B cell (primary cell): Measurements from ENCODE around the gene SWAP70. TPM values are rescaled to one million over a fixed set of nuclear protein-coding genes. Genes with fewer than 3 reads are reported as not detected.
"Not testable (repeated sequence)": the region's sequence is repeated elsewhere in the genome, so short reads cannot be mapped to it uniquely, and the experiment has no call there.

Experiments used
- ATAC-seq: fragments of 200-7000 bp; cut with Tn5 transposase; one replicate; pipeline ENCODE4 v1.10.0; 2021; ENCODE audit warnings: low read depth, mild to moderate bottlenecking, moderate number of reproducible peaks, moderate library complexity
- CTCF ChIA-PET: fragments of 350-600 bp; sonication (Branson Sonifier 250); formaldehyde crosslinking; loops from one replicate; lab custom pipeline; 2021; ENCODE audit warnings: antibody characterized with exemption, inconsistent platforms; lab: Charles Lee
- POLR2A ChIA-PET: fragments of 350-600 bp; sonication (Branson Sonifier 250); formaldehyde crosslinking; loops from one replicate; lab custom pipeline; 2021; ENCODE audit warnings: antibody characterized with exemption; lab: Charles Lee
- DNase-seq: peaks from one replicate; pipeline ENCODE4 v3.0.0; 2013
- H2AFZ ChIP-seq: 2 replicates; pipeline ENCODE4 v1.6.1; 2012; ENCODE audit warnings: mild to moderate bottlenecking, low read depth, low read length; ENCODE audit not compliant: insufficient read depth, poor library complexity, severe bottlenecking
- H3K27ac ChIP-seq, 2 donors: 1 replicate in 1 of 2; 2 replicates in 1 of 2; pipeline ENCODE4 v1.5.1; 2012 to 2013; ENCODE audit warnings: low read length in 2 of 2, mild to moderate bottlenecking in 2 of 2, moderate library complexity in 1 of 2
- H3K27me3 ChIP-seq, 4 experiments: fragments of 200-600 bp in 1 of 4; sonication (generic) in 1 of 4; replicated peaks in 1 of 4; 1 replicate in 2 of 4; 2 replicates in 2 of 4; pipeline versions ENCODE4 v1.6.1 to v1.7.0; 2013 to 2016; ENCODE audit warnings: low read length in 3 of 4, mild to moderate bottlenecking in 2 of 4, mixed read lengths in 1 of 4, moderate library complexity in 1 of 4; ENCODE audit not compliant: insufficient read depth in 4 of 4, control insufficient read depth in 3 of 4; ENCODE audit errors: control extremely low read depth in 1 of 4
- H3K36me3 ChIP-seq, 2 experiments: replicated peaks in 1 of 2; 1 replicate in 1 of 2; 2 replicates in 1 of 2; pipeline versions ENCODE4 v1.6.1 to v1.7.1; 2013; ENCODE audit warnings: low read length in 1 of 2; ENCODE audit not compliant: insufficient read depth in 2 of 2, control insufficient read depth in 1 of 2; ENCODE audit errors: control extremely low read depth in 1 of 2, extremely low read depth in 1 of 2
- H3K4me1 ChIP-seq, 2 donors: fragments of 200-600 bp in 1 of 2; sonication (generic) in 1 of 2; 1 replicate in 1 of 2; 2 replicates in 1 of 2; pipeline versions ENCODE4 v1.5.1 to v1.6.1; 2013 to 2017; ENCODE audit warnings: low read length in 2 of 2; ENCODE audit not compliant: control insufficient read depth in 2 of 2, insufficient read depth in 2 of 2
- H3K4me2 ChIP-seq: replicated peaks from 2 replicates; pipeline ENCODE3; 2012; ENCODE audit warnings: mild to moderate bottlenecking, low read depth, low read length; ENCODE audit not compliant: poor library complexity, severe bottlenecking
- H3K4me3 ChIP-seq, 5 experiments: fragments of 200-600 bp in 1 of 5; sonication (generic) in 1 of 5; 1 replicate in 3 of 5; 2 replicates in 2 of 5; pipeline versions ENCODE4 v1.5.1 to v1.7.0; 2011 to 2016; ENCODE audit warnings: low read length in 4 of 5, mild to moderate bottlenecking in 4 of 5, low read depth in 2 of 5, control low read depth in 1 of 5, moderate library complexity in 1 of 5; ENCODE audit not compliant: insufficient read depth in 1 of 5; ENCODE audit errors: control extremely low read depth in 1 of 5, extremely low read depth in 1 of 5
- H3K79me2 ChIP-seq: fragments of 200-600 bp; sonication (generic); one replicate; pipeline ENCODE4 v1.6.0; 2016; ENCODE audit warnings: low read length; ENCODE audit not compliant: control insufficient read depth, insufficient read depth
- H3K9ac ChIP-seq: fragments of 200-600 bp; sonication (generic); 2 replicates; pipeline ENCODE4 v1.6.1; 2017; ENCODE audit warnings: mild to moderate bottlenecking, low read length, moderate library complexity
- H3K9me3 ChIP-seq, 3 donors: one replicate each; pipeline versions ENCODE4 v1.6.1 to v1.7.1; 2013; ENCODE audit warnings: low read length in 2 of 3; ENCODE audit not compliant: control insufficient read depth in 2 of 3, insufficient read depth in 1 of 3; ENCODE audit errors: control extremely low read depth in 1 of 3
- H4K20me1 ChIP-seq: 2 replicates; pipeline ENCODE4 v1.6.0; 2012; ENCODE audit warnings: mild to moderate bottlenecking, low read length; ENCODE audit not compliant: insufficient read depth, control insufficient read depth, poor library complexity, severe bottlenecking
- H3K27ac Mint-ChIP-seq: one replicate; pipeline ENCODE4 v1.8.0; 2021; ENCODE audit warnings: mixed read lengths
- H3K27me3 Mint-ChIP-seq: one replicate; pipeline ENCODE4 v1.8.0; 2021; ENCODE audit warnings: mixed read lengths
- H3K4me1 Mint-ChIP-seq: one replicate; pipeline ENCODE4 v1.8.0; 2021; ENCODE audit warnings: mixed read lengths
- H3K4me3 Mint-ChIP-seq: one replicate; pipeline ENCODE4 v1.8.0; 2021; ENCODE audit warnings: mixed read lengths
- H3K9me3 Mint-ChIP-seq: one replicate; pipeline ENCODE4 v1.8.0; 2022; ENCODE audit warnings: mixed read lengths; ENCODE audit not compliant: insufficient read depth
- WGBS: methylation state at CpG from one replicate; pipeline ENCODE4 v1.1.5; 2013; ENCODE audit warnings: missing lambda C conversion rate; ENCODE audit not compliant: insufficient coverage; 5-methylcytosine and 5-hydroxymethylcytosine counted together
- intact Hi-C: fragments of 100-400 bp; cut with micrococcal nuclease; formaldehyde crosslinking; loops from one replicate; pipeline ENCODE4 v1.10.0; 2022
- polyA plus RNA-seq: library from polyadenylated mRNA; depleted of rRNA; stranded (reverse); fragments of >200 nt; gene quantifications from 2 replicates; pipeline ENCODE4 v1.2.3, GENCODE V29; 2012
- total RNA-seq, 2 donors: library from RNA; stranded (reverse); fragments of 120-200 nt in 1 of 2; gene quantifications; 1 replicate in 1 of 2; 2 replicates in 1 of 2; pipeline versions ENCODE4 v1.2.3 to v1.2.4, GENCODE V29; 2013 to 2022
- TF ChIP-seq, protein P1 (sequence below): fragments of 200-600 bp; IDR thresholded peaks from one replicate; pipeline ENCODE4 v1.8.0; 2022; ENCODE audit warnings: antibody characterized with exemption, mild to moderate bottlenecking

The SWAP70 gene
- total and polyA plus RNA-seq, 2 donors (not counting 1 experiment from before 2014, with no cell fraction given), result 69.8 to 200 TPM

DNA sequence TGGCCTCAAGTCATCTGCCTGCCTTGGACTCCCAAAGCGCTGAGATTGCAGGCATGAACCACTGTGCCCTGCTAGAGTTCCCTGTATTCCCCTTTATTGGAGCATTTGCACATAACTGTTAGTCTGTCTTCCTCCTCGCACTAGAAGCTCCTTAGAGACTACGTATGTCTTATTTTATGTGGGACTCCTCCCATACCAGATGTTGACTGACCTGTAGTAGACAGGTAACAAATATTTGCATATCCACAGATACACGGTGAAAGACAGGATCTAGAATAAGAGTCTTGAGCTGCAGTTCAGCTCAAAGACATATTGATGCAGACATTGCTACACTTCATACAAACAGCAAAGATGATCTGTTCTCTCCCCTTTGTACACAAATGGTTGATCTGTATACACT is 40.7 kb downstream of the SWAP70 start:
- Histone ChIP-seq H3K27me3 (no peaks in the 10 kb centered on the region), H3K9ac (peak overlapping the region; percentile 20), H3K4me2 (peak overlapping the region; percentile 54), H2AFZ (no peak overlapping the region), H3K27ac (peak overlapping the region; percentile 21 to 82), H4K20me1 (peaks cover 17% of the 10 kb centered on the region), H3K4me1 (peaks cover 72 to 75% of the 10 kb centered on the region in 2 donors), H3K36me3 (peaks cover 1 to 20% of the 10 kb centered on the region in 2 experiments), H3K9me3 (peaks cover 0 to 2% (median 0%) of the 10 kb centered on the region in 3 donors), H3K79me2 (peaks cover 93% of the 10 kb centered on the region), H3K4me3 (no peak overlapping the region)
- Mint-ChIP-seq H3K4me3 (peak overlapping the region; percentile 44), H3K4me1 (peaks cover 69% of the 10 kb centered on the region), H3K27me3 (no peaks in the 10 kb centered on the region), H3K27ac (peak overlapping the region; percentile 78), H3K9me3 (no peaks in the 10 kb centered on the region)
- ATAC-seq, result peak; percentile 56
- TF ChIP-seq, protein P1, sequence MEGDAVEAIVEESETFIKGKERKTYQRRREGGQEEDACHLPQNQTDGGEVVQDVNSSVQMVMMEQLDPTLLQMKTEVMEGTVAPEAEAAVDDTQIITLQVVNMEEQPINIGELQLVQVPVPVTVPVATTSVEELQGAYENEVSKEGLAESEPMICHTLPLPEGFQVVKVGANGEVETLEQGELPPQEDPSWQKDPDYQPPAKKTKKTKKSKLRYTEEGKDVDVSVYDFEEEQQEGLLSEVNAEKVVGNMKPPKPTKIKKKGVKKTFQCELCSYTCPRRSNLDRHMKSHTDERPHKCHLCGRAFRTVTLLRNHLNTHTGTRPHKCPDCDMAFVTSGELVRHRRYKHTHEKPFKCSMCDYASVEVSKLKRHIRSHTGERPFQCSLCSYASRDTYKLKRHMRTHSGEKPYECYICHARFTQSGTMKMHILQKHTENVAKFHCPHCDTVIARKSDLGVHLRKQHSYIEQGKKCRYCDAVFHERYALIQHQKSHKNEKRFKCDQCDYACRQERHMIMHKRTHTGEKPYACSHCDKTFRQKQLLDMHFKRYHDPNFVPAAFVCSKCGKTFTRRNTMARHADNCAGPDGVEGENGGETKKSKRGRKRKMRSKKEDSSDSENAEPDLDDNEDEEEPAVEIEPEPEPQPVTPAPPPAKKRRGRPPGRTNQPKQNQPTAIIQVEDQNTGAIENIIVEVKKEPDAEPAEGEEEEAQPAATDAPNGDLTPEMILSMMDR, result no peak
- no CpG with 5 or more reads among the region's 4 CpGs for WGBS
- POLR2A ChIA-PET, result interaction anchor here (0.6 to 0.7 kb wide), 2 partner anchors 18 kb away, joined by 3 read pairs; no protein-coding TSS in a partner anchor
- CTCF ChIA-PET, result no interaction called here
- intact Hi-C loops, result loop anchor here (5.0 kb wide), 1 partner anchor 37 kb away; no protein-coding TSS in a partner anchor
- peak; percentile 57 for DNase-seq

DNA sequence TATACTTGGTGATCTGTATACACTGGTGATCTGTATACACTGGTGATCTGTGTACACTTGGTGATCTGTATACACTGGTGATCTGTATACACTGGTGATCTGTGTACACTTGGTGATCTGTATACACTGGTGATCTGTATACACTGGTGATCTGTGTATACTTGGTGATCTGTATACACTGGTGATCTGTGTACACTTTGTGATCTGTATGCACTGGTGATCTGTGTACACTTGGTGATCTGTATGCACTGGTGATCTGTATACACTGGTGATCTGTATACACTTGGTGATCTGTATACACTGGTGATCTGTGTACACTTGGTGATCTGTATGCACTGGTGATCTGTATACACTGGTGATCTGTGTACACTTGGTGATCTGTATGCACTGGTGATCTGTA is 41.5 kb downstream of the SWAP70 start:
- H3K27me3 ChIP-seq, H2AFZ ChIP-seq, H3K27ac ChIP-seq, H3K4me3 ChIP-seq, H3K27ac Mint-ChIP-seq, H3K4me2 ChIP-seq, ATAC-seq, H3K27me3 Mint-ChIP-seq, intact Hi-C loops, H3K9me3 Mint-ChIP-seq, H3K9me3 ChIP-seq, CTCF ChIA-PET, H3K4me3 Mint-ChIP-seq, H3K9ac ChIP-seq, DNase-seq: not testable (repeated sequence)
- peaks cover 22% of the 10 kb centered on the region for H4K20me1 ChIP-seq
- peaks cover 70% of the 10 kb centered on the region for H3K4me1 Mint-ChIP-seq
- H3K36me3 ChIP-seq, result peaks cover 1 to 20% of the 10 kb centered on the region in 2 experiments
- peaks cover 74 to 76% of the 10 kb centered on the region in 2 donors for H3K4me1 ChIP-seq
- POLR2A ChIA-PET, result interaction anchor here (0.7 kb wide), 1 partner anchor 18 kb away, joined by 3 read pairs; no protein-coding TSS in a partner anchor
- peaks cover 93% of the 10 kb centered on the region for H3K79me2 ChIP-seq
